ENCODE data around the gene SLC6A3.
"Not testable (repeated sequence)": the region's sequence is repeated elsewhere in the genome, so short reads cannot be mapped to it uniquely, and the experiment has no call there.

The SLC6A3 gene

GRCh38 chr5:1374030-1374678 is 71.1 kb downstream of the SLC6A3 start:
- Histone ChIP-seq H3K27me3 (ENCODE audit: control insufficient read depth, insufficient read depth, low read length) (peaks cover 11% of the 10 kb centered on the region; the same call in 1 of the 2 replicates), H3K9ac (ENCODE audit: low read length) (no peak overlapping the region)

GRCh38 chr5:1371972-1372342 is 73.3 kb downstream of the SLC6A3 start:
- not testable (repeated sequence) for H3K9me3 ChIP-seq (ENCODE audit: control insufficient read depth, insufficient read depth, low read depth, low read length); H3K27me3 ChIP-seq (ENCODE audit: control insufficient read depth, insufficient read depth, low read length); H3K36me3 ChIP-seq (ENCODE audit: control insufficient read depth, insufficient read depth, low read length); H3K27ac ChIP-seq (ENCODE audit: low read depth, low read length); H3K9ac ChIP-seq (ENCODE audit: low read length); H3K4me1 ChIP-seq (ENCODE audit: control insufficient read depth, insufficient read depth, low read length); H3K4me3 ChIP-seq (ENCODE audit: low read depth, low read length)

More at GRCh38 chr5:1374030-1374678, 71.1 kb downstream of the SLC6A3 start:
- H3K4me1 ChIP-seq (ENCODE audit: control insufficient read depth, insufficient read depth, low read length) = no peaks in the 10 kb centered on the region
- H3K27ac ChIP-seq (ENCODE audit: low read depth, low read length) = no peak overlapping the region
- H3K4me3 ChIP-seq (ENCODE audit: low read depth, low read length) = no peak overlapping the region
- H3K36me3 ChIP-seq (ENCODE audit: control insufficient read depth, insufficient read depth, low read length) = no peaks in the 10 kb centered on the region
- H3K9me3 ChIP-seq (ENCODE audit: control insufficient read depth, insufficient read depth, low read depth, low read length) = peaks cover 4% of the 10 kb centered on the region; the same call in 1 of the 2 replicates

- no peak overlapping the region for H3K4me3 ChIP-seq (ENCODE audit: low read depth, low read length)
- H3K27ac ChIP-seq (ENCODE audit: low read depth, low read length) = no peak overlapping the region
- peaks cover 11% of the 10 kb centered on the region; the same call in 1 of the 2 replicates for H3K27me3 ChIP-seq (ENCODE audit: control insufficient read depth, insufficient read depth, low read length)
- no peaks in the 10 kb centered on the region for H3K4me1 ChIP-seq (ENCODE audit: control insufficient read depth, insufficient read depth, low read length)
- H3K36me3 ChIP-seq (ENCODE audit: control insufficient read depth, insufficient read depth, low read length) = no peaks in the 10 kb centered on the region
- no peaks in the 10 kb centered on the region for H3K9me3 ChIP-seq (ENCODE audit: control insufficient read depth, insufficient read depth, low read depth, low read length)
- no peak overlapping the region for H3K9ac ChIP-seq (ENCODE audit: low read length)
Observed at GRCh38 chr5:1371218-1371971, 73.8 kb downstream of the SLC6A3 start.

- no peaks in the 10 kb centered on the region for H3K4me1 ChIP-seq (ENCODE audit: control insufficient read depth, insufficient read depth, low read length)
- no peaks in the 10 kb centered on the region for H3K36me3 ChIP-seq (ENCODE audit: control insufficient read depth, insufficient read depth, low read length)
- H3K4me3 ChIP-seq (ENCODE audit: low read depth, low read length) = no peak overlapping the region
- H3K9me3 ChIP-seq (ENCODE audit: control insufficient read depth, insufficient read depth, low read depth, low read length) = no peaks in the 10 kb centered on the region
- H3K27me3 ChIP-seq (ENCODE audit: control insufficient read depth, insufficient read depth, low read length) = peaks cover 10% of the 10 kb centered on the region; the same call in 1 of the 2 replicates
- no peak overlapping the region for H3K9ac ChIP-seq (ENCODE audit: low read length)
- H3K27ac ChIP-seq (ENCODE audit: low read depth, low read length) = no peak overlapping the region
Observed at GRCh38 chr5:1370006-1370405, 75.2 kb downstream of the SLC6A3 start.

- H3K9ac ChIP-seq (ENCODE audit: low read length) = no peak overlapping the region
- H3K9me3 ChIP-seq (ENCODE audit: control insufficient read depth, insufficient read depth, low read depth, low read length) = no peaks in the 10 kb centered on the region
- H3K27me3 ChIP-seq (ENCODE audit: control insufficient read depth, insufficient read depth, low read length) = peaks cover 15% of the 10 kb centered on the region; the same call in 1 of the 2 replicates
- H3K27ac ChIP-seq (ENCODE audit: low read depth, low read length) = no peak overlapping the region
- H3K36me3 ChIP-seq (ENCODE audit: control insufficient read depth, insufficient read depth, low read length) = no peaks in the 10 kb centered on the region
- no peak overlapping the region for H3K4me3 ChIP-seq (ENCODE audit: low read depth, low read length)
- H3K4me1 ChIP-seq (ENCODE audit: control insufficient read depth, insufficient read depth, low read length) = no peaks in the 10 kb centered on the region
Observed at GRCh38 chr5:1368756-1369155, 76.5 kb downstream of the SLC6A3 start.

- no peaks in the 10 kb centered on the region for H3K36me3 ChIP-seq (ENCODE audit: control insufficient read depth, insufficient read depth, low read length)
- no peak overlapping the region for H3K4me3 ChIP-seq (ENCODE audit: low read depth, low read length)
- H3K4me1 ChIP-seq (ENCODE audit: control insufficient read depth, insufficient read depth, low read length) = no peaks in the 10 kb centered on the region
- H3K27me3 ChIP-seq (ENCODE audit: control insufficient read depth, insufficient read depth, low read length) = peaks cover 20% of the 10 kb centered on the region; the same call in 1 of the 2 replicates
- no peak overlapping the region for H3K27ac ChIP-seq (ENCODE audit: low read depth, low read length)
- no peak overlapping the region for H3K9ac ChIP-seq (ENCODE audit: low read length)
- no peaks in the 10 kb centered on the region for H3K9me3 ChIP-seq (ENCODE audit: control insufficient read depth, insufficient read depth, low read depth, low read length)
Observed at GRCh38 chr5:1368236-1368635, 77.0 kb downstream of the SLC6A3 start.

- Histone ChIP-seq H3K9ac (ENCODE audit: low read length) (no peak overlapping the region), H3K36me3 (ENCODE audit: control insufficient read depth, insufficient read depth, low read length) (no peaks in the 10 kb centered on the region), H3K9me3 (ENCODE audit: control insufficient read depth, insufficient read depth, low read depth, low read length) (no peaks in the 10 kb centered on the region), H3K4me3 (ENCODE audit: low read depth, low read length) (no peak overlapping the region), H3K27ac (ENCODE audit: low read depth, low read length) (no peak overlapping the region), H3K27me3 (ENCODE audit: control insufficient read depth, insufficient read depth, low read length) (peaks cover 24% of the 10 kb centered on the region; the same call in 1 of the 2 replicates), H3K4me1 (ENCODE audit: control insufficient read depth, insufficient read depth, low read length) (no peaks in the 10 kb centered on the region)
Observed at GRCh38 chr5:1367149-1367548, 78.1 kb downstream of the SLC6A3 start.

- Histone ChIP-seq H3K4me1 (ENCODE audit: control insufficient read depth, insufficient read depth, low read length) (no peaks in the 10 kb centered on the region), H3K27me3 (ENCODE audit: control insufficient read depth, insufficient read depth, low read length) (peaks cover 28% of the 10 kb centered on the region; the same call in 1 of the 2 replicates), H3K9me3 (ENCODE audit: control insufficient read depth, insufficient read depth, low read depth, low read length) (no peaks in the 10 kb centered on the region), H3K4me3 (ENCODE audit: low read depth, low read length) (no peak overlapping the region), H3K9ac (ENCODE audit: low read length) (no peak overlapping the region), H3K27ac (ENCODE audit: low read depth, low read length) (no peak overlapping the region), H3K36me3 (ENCODE audit: control insufficient read depth, insufficient read depth, low read length) (no peaks in the 10 kb centered on the region)
Observed at GRCh38 chr5:1366514-1366913, 78.7 kb downstream of the SLC6A3 start.

- peaks cover 27% of the 10 kb centered on the region; the same call in 1 of the 2 replicates for H3K27me3 ChIP-seq (ENCODE audit: control insufficient read depth, insufficient read depth, low read length)
- no peak overlapping the region for H3K9ac ChIP-seq (ENCODE audit: low read length)
- H3K4me3 ChIP-seq (ENCODE audit: low read depth, low read length) = no peak overlapping the region
- H3K4me1 ChIP-seq (ENCODE audit: control insufficient read depth, insufficient read depth, low read length) = no peaks in the 10 kb centered on the region
- H3K9me3 ChIP-seq (ENCODE audit: control insufficient read depth, insufficient read depth, low read depth, low read length) = no peaks in the 10 kb centered on the region
- no peak overlapping the region for H3K27ac ChIP-seq (ENCODE audit: low read depth, low read length)
- H3K36me3 ChIP-seq (ENCODE audit: control insufficient read depth, insufficient read depth, low read length) = no peaks in the 10 kb centered on the region
Observed at GRCh38 chr5:1364211-1364610, 81.0 kb downstream of the SLC6A3 start.

- Histone ChIP-seq H3K36me3 (ENCODE audit: control insufficient read depth, insufficient read depth, low read length) (no peaks in the 10 kb centered on the region), H3K27me3 (ENCODE audit: control insufficient read depth, insufficient read depth, low read length) (peaks cover 26% of the 10 kb centered on the region; the same call in 1 of the 2 replicates)
Observed at GRCh38 chr5:1363581-1363980, 81.7 kb downstream of the SLC6A3 start.

GRCh38 chr5:1363160-1363559 is 82.1 kb downstream of the SLC6A3 start:
- H3K4me1 ChIP-seq (ENCODE audit: control insufficient read depth, insufficient read depth, low read length) = no peaks in the 10 kb centered on the region
- peaks cover 26% of the 10 kb centered on the region; the same call in 1 of the 2 replicates for H3K27me3 ChIP-seq (ENCODE audit: control insufficient read depth, insufficient read depth, low read length)
- no peaks in the 10 kb centered on the region for H3K36me3 ChIP-seq (ENCODE audit: control insufficient read depth, insufficient read depth, low read length)
- H3K9me3 ChIP-seq (ENCODE audit: control insufficient read depth, insufficient read depth, low read depth, low read length) = no peaks in the 10 kb centered on the region
- no peak overlapping the region for H3K4me3 ChIP-seq (ENCODE audit: low read depth, low read length)
- no peak overlapping the region for H3K9ac ChIP-seq (ENCODE audit: low read length)
- no peak overlapping the region for H3K27ac ChIP-seq (ENCODE audit: low read depth, low read length)

More at GRCh38 chr5:1363581-1363980, 81.7 kb downstream of the SLC6A3 start:
- Histone ChIP-seq H3K9me3 (ENCODE audit: control insufficient read depth, insufficient read depth, low read depth, low read length) (no peaks in the 10 kb centered on the region), H3K4me3 (ENCODE audit: low read depth, low read length) (no peak overlapping the region), H3K9ac (ENCODE audit: low read length) (no peak overlapping the region), H3K27ac (ENCODE audit: low read depth, low read length) (no peak overlapping the region), H3K4me1 (ENCODE audit: control insufficient read depth, insufficient read depth, low read length) (no peaks in the 10 kb centered on the region)
